GM03348 (cell line): ENCODE measurements around the gene WDR59.
"Not testable (repeated sequence)": the region's sequence is repeated elsewhere in the genome, so short reads cannot be mapped to it uniquely, and the experiment has no call there.

Experiments used
- DNase-seq: peaks from one replicate; pipeline ENCODE4 v3.0.0; 2012; ENCODE audit warnings: low spot score

The WDR59 gene

DNA sequence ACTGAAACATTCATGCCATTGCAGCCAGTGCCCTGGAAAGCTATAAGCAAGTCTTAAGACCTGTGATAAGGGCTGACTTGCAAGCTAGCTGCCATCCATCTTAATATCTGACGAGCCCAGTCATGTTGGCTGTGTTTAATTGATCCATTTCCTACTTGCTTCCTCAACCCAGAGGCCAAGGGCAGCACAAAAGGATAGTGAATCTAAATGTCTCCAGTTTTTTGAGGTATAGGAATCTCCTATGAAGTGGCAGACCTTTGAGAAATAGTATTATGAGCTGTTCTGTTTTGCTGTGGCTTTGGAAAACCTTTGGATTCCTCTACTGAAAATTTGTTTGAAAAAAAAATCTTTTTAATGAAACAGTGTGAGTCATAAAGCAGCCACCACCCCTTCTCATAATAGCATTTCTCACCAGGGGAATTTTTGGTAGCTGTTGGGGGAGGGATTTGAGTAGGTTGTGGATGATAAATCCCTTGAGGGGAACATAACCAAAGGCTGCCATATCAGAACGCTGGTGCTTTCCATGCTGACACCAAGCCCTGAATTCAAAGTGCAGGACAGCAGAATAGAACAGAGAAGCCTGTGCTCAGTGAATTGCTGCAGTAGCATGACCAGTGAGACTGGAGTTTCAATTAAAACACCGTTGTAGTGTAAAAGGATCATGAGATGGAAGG is 26.8 kb upstream of the WDR59 start:
- peak; percentile 85 for DNase-seq

DNA sequence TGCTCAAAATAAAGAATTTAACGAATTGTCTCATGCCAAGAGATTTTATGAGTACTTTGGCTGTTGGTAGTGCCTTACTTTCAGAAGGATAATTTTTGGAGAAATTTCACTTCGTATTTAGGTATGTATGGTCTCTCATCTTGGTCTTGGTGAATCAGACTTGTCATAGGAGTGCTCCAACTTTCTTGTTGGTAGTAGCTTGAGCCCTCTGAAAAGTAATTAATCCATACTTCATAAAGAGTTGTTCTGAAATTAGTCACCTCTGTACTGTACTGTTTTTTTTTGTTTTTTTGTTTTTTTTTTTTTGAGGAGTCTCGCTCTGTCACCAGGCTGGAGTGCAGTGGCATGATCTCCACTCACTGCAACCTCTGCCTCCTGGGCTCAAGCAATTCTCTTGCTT is 25.5 kb upstream of the WDR59 start:
- DNase-seq: no peak

DNA sequence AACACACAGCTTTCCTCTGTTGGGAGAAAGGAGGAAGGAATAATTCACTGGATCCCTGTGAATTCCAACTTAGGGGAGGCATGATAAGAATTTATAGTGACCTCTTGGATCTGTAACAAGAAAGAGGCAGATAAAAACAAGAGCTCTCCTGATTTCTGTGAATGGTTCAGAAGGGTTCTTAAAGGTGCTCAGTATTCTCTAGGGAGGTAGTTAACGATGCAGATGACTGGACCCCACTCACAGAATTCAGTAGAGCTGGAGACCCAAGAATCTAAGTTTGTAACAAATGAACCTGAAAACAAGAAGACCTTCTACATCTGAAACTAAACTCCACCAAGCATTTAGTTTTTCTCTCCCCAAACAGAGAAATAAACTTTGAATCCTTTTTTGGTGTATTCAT is 22.5 kb upstream of the WDR59 start:
- DNase-seq: no peak

DNA sequence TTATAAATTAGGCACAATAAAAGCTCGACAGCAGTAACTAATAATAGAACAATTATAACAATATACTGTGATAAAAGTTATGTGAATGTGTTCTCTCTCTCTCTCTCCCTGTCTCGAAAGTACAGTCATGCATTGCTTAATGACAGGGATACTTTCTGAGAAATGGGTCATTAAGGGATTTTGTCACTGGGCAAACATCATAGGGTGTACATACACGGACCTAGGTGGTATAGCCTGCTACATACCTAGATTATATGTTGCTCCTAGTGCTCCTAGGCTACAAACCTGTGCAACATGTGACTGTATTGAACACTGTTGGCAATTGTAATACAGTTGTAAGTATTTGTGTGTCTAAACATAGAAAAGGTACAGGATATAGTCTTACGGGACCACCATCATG is 20.8 kb upstream of the WDR59 start:
- no peak for DNase-seq

DNA sequence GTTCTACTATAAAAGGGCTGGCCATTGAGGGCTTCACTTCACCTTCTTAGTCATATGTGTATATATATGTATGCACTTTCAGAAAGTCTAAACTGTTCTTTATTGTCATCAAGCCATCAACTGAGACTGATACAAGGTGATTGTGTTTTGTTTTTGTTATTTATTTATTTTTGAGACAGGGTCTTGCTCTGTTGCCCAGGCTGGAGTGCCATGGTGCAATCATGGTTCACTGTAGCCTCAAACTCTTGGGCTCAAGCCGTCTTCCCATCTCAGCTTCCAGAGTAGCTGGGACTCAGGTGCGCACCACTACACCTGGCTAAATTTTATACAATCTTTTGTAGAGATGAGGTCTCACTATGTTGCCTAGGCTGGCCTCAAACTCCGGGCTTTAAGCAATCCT is 19.5 kb upstream of the WDR59 start:
- DNase-seq: no peak

- DNase-seq: no peak
Observed at GRCh38 chr16:75003931-75004330, 19.0 kb upstream of the WDR59 start.

DNA sequence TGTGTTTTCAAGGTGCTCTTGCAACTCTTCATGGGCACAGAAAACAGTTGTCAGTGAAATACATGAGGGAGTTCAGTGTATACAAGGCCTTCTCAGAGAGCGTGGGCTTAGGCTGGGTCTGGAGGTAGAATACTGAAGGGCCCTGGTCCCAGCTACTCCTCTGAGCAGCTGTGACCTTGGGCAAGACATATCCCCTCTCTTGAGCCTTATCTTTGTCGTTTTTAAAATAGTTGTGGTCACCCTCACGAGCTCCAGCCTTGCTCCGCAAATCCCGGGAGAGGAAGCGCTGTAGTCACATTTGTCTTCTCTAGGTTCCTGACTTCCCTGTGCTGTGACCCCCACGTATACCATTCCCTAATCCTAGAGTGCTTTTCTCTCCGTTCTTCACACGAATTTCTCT is 17.6 kb upstream of the WDR59 start:
- no peak for DNase-seq

DNA sequence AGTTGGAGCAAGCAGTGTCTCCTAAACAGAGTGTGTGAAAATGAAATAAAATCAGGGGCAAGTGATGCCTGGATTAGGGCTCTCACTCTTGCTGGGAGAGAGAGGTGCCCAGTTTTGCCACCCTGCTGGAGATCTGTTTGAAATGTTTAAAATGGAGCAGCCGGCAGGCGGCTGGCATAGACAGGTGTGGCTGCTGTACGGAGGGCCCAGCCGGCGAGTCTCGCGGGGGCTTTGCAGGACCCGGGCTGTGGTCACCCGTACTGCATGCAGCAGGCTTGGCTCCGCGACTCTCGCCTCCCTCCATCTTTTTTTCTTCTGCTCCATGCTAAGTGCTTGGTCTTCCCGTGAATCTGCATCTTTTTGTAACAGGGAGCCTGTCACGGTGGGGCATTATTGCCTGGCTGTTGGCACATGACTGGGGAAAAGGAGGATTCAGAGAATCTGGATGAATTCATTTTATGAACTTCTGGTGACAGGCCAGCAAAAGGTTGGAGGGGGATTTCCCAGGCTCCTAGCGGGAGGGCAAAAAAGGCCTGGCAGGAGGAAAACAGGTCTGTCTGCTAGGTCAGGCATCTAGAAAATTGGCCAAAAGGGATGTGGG is 15.7 kb upstream of the WDR59 start:
- DNase-seq: peak; percentile 22

DNA sequence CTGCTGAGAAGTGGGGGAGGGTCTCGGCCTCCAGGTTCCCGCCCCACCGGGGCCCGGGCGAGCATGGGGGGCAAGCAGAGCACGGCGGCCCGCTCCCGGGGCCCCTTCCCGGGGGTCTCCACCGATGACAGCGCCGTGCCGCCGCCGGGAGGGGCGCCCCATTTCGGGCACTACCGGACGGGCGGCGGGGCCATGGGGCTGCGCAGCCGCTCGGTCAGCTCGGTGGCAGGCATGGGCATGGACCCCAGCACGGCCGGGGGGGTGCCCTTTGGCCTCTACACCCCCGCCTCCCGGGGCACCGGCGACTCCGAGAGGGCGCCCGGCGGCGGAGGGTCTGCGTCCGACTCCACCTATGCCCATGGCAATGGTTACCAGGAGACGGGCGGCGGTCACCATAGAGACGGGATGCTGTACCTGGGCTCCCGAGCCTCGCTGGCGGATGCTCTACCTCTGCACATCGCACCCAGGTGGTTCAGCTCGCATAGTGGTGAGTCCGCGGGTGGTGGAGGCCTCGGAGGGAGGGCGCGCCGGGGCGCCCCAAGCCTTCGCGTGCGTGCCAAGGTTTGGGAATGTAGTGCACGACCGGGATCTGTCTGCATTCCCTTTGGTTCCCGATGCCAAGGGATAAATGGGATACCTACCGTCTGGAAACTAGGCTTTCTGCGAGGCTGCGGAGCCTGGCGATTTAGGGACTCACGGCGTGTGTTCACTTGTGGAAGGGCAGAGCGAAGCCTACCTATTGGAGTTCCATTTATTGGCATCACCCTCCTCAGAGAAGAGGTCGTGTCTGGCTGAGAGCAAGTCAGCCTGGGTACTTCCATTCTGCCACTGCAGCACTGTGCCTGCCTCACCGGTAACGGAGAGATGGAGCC is 14.9 kb upstream of the WDR59 start:
- peak; percentile 66 for DNase-seq

GRCh38 chr16:74999219-74999608 is 14.3 kb upstream of the WDR59 start:
- DNase-seq: peak; percentile 79

GRCh38 chr16:74998481-74999218 is 13.7 kb upstream of the WDR59 start, which contains the start of gene ZNRF1:
TSS of gene ZNRF1 (plus strand) at chr16:74999024. CDS start at chr16:74999672, 648 bp downstream.
- peak; percentile 97 for DNase-seq

GRCh38 chr16:74997042-74997491 is 12.1 kb upstream of the WDR59 start:
- no peak for DNase-seq

GRCh38 chr16:74995986-74996385 is 11.1 kb upstream of the WDR59 start:
- DNase-seq: no peak

GRCh38 chr16:74991593-74992403 is 6.9 kb upstream of the WDR59 start:
- no peak for DNase-seq

GRCh38 chr16:74991268-74991592 is 6.3 kb upstream of the WDR59 start:
- DNase-seq: no peak

- no peak for DNase-seq
Observed at GRCh38 chr16:74990832-74991231, 5.9 kb upstream of the WDR59 start.

GRCh38 chr16:74989864-74990263 is 4.9 kb upstream of the WDR59 start:
- DNase-seq: not testable (repeated sequence)

- no peak for DNase-seq
Observed at GRCh38 chr16:74987027-74987681, 2.2 kb upstream of the WDR59 start.

DNA sequence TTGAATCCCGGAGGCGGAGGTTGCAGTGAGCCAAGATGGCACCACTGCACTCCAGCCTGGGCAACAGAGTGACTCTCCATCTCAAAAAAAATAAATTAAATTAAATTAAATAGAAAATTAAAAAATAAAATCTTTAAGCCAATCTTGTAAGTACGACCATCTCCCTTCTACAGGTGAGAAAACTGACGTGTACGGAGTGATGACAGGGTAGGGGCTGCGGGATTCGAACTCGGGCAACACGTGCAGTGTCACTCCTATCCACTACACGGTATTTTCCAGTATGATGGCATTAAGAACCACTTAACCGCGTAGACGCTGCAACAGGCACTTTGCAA is 762 bp downstream of the WDR59 start:
- DNase-seq: no peak

- DNase-seq: no peak
Observed at GRCh38 chr16:74982256-74982655, 2.7 kb downstream of the WDR59 start.

- DNase-seq: no peak
Observed at GRCh38 chr16:74975591-74975990, 9.3 kb downstream of the WDR59 start.
